HG03432 (cell line): Measurements from ENCODE around the gene EID2B.

Source experiments
- ATAC-seq: cut with Tn5 transposase; IDR thresholded peaks from one replicate; pipeline ENCODE4 v1.9.1; 2021; ENCODE audit warnings: mild to moderate bottlenecking, moderate library complexity; ENCODE audit not compliant: unreplicated experiment

The EID2B gene

DNA sequence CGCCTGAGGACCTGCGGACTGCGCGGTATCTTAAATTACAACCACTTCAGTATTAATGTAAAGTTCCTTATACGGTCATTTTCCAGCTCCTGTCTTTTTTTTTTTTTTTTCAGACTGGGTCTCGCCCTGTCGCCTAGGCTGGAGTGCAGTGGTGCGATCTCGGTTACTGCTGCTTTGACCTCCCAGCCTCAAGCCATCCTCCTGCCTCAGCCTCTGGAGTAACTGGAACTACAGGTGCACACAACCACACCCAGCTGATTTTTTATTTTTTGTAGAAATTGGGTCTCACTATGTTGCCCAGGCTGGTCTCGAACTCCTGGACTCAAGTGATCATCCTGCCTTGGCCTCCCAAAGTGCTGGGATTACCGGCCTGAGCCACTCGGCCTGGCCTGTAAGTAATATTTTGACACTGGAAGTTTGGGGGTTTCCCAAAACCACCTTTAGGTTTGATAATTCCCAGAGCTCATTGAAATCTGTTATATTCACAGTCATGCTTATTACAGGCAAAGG lies 406 bp upstream of the EID2B start:
- ATAC-seq = no peak

DNA sequence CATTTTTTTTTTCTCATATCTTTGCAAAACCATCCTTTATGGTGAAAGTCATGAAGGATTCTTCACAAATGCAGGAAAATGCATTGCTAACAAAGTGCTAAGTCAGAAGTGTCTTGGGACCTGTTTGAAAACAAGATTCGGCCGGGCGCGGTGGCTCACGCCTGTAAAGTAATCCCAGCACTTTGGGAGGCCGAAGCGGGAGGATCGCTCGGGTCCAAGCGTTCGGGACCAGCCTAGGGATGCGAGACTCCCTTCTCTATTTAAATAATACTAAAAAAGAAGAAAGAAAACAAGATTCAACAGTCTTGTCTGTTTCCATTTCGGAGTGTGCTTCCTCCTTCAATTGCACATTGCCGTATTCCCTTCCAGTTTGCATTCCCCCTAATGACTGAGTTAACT lies 819 bp downstream of the EID2B start:
- no peak for ATAC-seq

DNA sequence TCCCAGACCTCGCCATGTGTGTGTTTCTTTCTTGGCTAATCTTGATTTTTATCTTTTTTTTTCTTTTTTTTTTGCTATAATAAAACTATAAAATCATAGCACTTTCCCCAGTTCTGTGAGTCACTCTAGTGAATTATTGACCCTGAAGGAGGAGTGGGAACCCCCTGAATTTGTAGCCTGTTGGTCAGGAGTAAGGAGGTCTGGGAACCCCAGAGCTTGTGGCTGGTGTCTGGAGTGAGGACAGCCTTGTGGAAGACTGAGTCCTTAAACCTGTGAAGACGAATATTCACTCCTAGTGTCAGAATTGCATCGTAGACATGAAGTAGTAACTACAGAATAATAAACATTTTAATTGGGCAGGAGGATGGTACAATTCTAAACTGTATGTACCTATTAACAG lies 7.4 kb downstream of the EID2B start:
- ATAC-seq = no peak

DNA sequence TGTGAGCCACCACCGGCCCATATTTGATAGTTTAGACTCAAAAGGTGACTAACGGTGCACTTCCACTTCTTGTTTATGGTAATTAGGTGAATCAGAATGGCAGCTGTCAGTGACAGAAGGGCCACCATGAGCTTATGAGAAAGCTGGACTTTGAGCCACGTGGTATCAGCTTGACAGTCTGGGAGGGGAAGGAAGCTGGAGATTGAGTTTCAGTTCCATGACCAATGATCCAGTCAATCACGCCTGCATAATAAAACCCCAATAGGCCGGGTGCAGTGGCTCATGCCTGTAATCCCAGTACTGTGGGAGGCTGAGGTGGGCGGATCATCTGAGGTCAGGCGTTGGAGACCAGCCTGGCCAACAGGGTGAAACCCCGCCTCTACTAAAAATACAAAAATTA lies 8.2 kb downstream of the EID2B start:
- ATAC-seq = no peak

DNA sequence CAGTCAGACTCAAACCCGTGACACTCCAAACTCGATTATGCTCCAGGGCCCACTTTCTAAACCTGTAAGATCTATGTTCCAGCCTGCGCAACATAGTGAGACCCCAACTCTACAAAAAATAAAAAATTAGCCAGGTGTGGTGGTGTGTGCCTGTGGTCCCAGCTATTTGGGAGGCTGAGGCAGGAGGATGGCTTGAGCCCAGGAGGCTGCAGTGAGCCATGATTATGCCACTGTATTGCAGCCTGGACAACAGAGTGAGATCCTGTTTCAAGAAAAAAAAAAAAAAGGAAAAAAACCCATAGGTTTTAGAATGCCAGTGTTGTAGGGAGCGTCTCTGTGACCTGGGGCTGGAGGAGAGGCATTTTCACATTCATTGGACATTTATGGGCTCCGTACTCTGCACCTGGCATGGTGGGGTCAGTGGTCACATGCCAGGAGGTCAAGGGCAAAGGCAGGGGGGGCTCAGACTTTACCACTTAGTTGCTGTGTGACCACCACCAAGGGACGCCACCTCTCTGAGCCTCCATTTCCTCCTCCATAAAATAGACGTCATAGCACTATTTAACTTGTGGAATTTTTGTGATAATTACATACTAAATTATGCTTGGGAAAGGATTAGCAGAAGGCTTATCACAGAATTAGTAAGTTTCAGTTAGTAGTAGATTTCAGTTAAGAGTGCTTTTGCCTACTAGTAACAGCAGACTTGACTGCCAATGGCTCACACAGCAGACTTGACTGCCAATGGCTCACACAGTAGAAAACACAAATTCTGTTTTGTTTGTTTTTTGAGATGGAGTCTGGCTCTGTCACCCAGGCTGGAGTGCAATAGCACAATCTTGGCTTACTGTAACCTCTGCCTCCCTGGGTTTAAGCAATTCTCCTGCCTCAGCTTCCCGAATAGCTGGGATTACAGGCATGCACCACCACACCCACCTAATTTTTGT lies 11.8 kb downstream of the EID2B start:
- ATAC-seq = no peak

DNA sequence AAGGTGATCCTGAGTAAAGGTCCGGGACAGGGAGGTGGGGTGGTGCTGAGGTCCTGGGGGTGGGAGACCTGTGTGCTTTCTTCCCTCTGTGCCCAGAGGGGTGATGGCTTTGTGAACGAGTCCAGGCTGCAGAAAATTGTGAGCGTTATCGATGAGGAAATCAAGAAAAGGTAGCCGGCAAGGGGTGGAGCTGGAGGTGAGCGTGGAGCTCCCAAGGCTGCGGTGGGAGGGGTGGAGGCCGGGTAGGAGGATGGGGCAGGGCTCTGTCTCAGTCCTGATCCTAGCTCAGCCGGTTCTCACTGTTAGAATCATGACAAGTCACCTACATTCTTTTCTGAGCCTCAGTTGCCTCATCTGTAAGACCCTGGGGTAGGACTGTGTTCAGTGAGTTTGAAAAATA lies 13.7 kb downstream of the EID2B start:
- ATAC-seq = no peak

DNA sequence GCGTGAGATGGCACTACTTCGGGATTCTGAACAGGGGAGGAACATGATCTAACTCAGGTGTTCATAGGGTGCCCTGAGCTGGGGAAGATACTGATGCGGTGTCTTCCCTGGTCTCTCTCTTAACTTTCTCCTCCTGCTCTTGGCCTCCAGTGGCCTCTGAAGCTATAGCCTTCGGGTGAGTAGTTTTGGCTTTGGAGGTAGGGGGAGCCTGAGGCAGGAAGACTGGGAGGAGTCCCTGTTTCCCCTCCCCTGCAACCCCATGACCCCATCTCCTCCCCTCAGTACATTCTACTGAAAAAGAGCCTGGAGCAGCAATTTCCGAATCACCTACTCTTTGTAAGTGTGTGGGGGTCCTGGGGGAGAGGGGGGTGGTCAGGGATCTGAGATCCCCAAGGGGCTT lies 14.2 kb downstream of the EID2B start:
- ATAC-seq = no peak

DNA sequence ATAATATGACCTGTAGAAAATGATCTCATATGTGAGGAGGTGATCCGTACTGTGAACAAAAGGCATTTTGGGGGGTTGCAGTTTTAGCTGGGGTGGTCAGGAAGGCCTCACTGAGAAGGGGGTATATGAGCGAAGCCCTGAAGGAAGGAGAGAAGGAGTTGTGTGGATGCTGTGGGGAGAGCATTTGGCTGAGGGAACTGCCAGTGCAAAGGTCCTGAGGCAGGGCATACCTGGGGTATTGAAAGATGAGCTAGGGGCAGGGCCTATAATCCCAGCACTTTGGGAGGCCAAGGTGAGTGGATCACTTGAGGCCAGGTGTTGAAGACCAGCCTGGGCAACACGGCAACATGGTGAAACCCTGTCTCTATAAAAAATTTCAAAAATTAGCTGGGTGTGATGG lies 15.2 kb downstream of the EID2B start:
- ATAC-seq = no peak

DNA sequence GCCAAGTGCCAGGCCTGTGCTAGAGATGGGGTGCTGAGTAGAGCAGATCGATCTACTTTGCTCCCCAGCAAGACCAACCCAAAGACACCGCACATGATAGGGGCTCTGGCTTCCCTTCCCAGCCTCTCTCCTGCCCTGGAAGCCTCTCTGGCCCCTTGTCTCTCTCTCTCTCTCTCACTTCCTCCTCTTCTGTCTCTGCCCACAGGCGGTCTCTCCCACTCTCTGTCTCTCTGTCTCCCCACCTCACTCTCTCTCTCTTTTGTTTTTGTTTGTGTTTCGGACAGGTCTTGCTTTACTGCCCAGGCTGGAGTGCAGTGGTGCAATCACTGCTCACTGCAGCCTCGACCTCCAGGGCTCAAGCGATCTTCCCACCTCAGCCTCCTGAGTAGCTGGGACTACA lies 16.4 kb downstream of the EID2B start:
- ATAC-seq = no peak

DNA sequence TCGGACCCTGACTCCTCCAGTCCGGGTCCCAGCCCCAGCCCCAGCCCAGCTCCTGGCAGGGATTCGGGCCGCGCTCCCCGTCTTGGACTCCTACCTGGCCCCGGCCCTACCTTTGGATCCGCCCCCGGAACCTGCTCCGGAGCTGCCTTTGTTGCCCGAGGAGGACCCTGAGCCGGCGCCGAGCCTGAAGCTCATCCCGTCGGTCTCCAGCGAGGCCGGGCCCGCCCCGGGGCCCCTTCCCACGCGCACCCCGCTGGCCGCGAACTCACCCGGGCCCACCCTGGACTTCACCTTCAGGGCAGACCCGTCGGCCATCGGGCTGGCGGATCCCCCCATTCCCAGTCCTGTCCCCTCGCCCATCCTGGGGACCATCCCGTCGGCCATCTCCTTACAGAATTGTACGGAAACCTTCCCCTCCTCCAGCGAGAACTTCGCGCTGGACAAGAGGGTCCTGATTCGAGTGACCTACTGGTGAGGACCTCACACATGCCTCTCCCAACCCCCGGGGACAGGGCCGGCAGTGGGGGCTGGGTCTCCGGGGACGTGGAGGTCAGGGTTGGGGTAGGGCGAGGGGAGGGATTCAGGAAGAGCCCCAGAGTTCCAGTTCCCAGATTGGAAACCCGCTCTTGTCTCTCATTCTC lies 17.0 kb downstream of the EID2B start:
- no peak for ATAC-seq

DNA sequence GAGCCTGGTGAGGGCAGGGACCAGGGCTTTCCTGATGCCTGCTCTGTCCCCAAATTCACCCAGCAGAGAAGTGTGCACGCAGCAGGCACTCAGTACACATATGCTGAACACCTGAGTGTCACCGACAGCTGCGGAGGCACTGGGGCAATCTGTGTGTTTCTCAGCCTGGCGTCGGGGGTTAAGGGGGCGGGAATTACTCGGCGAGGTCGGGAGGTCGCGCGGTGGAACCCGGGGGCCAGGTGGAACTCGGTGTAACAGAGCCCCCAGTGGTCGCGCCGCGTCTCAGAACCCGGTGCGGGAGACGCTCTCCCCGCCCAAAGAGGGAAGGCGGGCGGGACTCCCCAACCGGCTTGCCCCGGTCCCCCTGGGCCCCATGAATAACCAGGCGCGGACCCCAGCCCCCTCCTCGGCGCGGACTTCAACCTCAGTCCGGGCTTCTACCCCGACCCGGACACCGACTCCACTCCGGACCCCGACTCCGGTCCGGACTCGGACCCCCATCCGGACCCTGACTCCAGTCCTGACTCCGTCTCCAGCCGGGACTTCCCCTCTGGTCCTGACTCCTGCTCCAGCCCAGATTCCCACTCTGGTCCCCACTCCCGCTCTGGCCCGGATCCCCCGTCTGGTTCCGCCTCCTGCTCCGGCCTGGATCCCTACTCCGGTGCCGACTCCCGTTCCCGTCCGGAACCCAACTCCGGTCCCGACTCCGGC lies 17.7 kb downstream of the EID2B start, which contains the start of gene SELENOV:
TSS of gene SELENOV (plus strand) at position 300 of the 711 bp plus-strand sequence. CDS start at position 374, 74 bp downstream.
- no peak for ATAC-seq

DNA sequence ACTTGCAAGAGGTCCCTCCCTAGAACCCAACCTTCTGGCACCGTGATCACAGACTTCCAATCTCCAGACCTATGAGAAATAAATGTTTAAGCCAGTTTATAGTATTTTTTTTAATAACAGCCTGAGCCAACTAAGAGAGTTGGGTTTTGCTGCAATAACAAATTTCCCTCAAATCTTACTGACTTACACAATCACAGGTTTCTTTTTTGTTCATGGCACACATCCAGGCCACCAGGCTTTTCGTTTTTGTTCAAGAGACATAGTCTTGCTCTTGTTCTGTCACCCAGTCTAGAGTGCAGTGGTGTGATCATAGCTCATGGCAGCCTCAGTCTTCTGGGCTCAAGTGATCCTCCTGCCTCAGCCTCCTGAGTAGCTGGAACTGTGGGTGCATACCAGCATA lies 19.7 kb downstream of the EID2B start:
- ATAC-seq = no peak

DNA sequence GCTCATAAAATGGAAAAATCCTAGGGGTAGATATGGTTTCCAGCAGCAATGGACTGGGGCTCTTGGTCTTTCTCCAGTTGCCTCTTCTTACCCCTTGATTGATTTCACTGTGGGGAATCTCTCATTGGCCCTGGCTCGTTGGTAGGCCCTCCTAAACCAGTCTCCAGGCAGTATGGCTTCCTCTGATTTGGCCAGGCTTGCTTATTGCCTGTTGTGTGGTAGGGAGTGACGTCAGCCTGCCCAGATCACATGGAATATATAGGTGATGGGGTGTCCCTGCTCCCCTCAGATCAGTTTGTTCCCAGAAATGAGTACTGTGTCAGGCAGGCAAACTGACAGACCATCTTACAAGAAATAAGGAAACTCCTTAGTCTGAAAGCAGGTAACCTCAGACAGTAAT lies 23.4 kb downstream of the EID2B start:
- no peak for ATAC-seq

DNA sequence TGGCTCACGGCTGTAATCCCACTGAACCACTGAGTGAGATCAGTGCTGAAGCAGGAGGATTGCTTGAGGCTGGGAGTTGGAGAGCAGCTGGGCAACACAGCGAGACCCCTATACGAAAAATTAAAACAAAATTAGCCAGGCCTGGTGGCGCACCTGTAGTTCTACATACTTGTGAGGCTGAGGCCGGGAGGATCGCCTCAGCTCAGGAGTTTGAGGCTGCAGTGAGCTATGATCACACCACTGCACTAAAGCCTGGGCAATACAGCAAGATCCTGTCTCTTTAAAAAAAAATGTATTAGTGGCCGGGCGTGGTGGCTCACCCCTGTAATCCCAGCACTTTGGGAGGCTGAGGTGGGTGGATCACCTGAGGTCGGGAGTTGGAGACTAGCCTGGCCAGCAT lies 24.0 kb downstream of the EID2B start:
- no peak for ATAC-seq

DNA sequence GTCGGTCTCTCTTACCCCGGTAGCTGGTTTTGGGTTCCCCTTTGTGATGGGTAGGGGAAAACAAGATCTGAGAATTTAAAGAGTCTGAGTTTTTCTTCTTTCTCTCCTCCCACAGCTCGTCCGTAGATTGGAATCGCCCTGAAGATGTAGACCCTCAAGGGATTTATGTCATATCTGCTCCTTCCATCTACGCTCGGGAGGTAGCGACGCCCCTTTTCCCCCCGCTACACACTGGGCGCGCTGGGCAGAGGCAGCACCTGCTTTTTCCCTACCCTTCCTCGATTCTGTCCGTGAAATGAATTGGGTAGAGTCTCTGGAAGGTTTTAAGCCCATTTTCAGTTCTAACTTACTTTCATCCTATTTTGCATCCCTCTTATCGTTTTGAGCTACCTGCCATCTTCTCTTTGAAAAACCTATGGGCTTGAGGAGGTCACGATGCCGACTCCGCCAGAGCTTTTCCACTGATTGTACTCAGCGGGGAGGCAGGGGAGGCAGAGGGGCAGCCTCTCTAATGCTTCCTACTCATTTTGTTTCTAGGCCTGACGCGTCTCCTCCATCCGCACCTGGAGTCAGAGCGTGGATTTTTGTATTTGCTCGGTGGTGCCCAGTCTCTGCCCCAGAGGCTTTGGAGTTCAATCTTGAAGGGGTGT lies 24.8 kb downstream of the EID2B start:
- no peak for ATAC-seq

DNA sequence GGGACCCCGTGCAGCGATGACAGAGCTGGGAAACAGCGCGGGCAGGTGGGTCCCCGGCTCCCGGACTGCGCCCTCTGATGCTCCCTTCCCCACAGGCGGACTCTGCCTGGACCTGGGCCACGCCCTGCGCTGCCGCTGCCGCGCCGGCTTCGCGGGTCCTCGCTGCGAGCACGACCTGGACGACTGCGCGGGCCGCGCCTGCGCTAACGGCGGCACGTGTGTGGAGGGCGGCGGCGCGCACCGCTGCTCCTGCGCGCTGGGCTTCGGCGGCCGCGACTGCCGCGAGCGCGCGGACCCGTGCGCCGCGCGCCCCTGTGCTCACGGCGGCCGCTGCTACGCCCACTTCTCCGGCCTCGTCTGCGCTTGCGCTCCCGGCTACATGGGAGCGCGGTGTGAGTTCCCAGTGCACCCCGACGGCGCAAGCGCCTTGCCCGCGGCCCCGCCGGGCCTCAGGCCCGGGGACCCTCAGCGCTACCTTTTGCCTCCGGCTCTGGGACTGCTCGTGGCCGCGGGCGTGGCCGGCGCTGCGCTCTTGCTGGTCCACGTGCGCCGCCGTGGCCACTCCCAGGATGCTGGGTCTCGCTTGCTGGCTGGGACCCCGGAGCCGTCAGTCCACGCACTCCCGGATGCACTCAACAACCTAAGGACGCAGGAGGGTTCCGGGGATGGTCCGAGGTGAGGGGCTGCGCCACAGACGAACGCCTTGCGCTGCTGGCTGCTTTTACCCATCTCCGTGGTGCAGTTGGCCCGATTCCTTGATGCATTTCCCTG lies 25.5 kb downstream of the EID2B start:
- no peak for ATAC-seq

DNA sequence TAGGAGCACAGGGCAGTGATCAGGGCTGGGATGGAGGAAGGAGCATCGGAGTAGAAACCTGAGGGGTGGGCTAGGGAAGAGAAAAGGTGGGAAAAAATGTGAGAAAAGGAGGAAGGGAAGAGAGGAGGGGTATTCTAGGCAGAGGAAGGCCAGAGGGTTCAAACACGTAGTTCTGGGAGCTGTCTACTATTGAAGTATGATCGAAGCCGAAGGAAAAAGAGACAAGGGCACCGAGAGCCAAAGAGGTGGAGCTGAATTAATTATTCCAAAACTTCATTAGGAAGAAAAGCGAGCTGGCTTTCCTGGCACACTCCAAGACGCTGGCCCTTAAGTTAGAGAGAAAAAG lies 26.1 kb downstream of the EID2B start:
- no peak for ATAC-seq

DNA sequence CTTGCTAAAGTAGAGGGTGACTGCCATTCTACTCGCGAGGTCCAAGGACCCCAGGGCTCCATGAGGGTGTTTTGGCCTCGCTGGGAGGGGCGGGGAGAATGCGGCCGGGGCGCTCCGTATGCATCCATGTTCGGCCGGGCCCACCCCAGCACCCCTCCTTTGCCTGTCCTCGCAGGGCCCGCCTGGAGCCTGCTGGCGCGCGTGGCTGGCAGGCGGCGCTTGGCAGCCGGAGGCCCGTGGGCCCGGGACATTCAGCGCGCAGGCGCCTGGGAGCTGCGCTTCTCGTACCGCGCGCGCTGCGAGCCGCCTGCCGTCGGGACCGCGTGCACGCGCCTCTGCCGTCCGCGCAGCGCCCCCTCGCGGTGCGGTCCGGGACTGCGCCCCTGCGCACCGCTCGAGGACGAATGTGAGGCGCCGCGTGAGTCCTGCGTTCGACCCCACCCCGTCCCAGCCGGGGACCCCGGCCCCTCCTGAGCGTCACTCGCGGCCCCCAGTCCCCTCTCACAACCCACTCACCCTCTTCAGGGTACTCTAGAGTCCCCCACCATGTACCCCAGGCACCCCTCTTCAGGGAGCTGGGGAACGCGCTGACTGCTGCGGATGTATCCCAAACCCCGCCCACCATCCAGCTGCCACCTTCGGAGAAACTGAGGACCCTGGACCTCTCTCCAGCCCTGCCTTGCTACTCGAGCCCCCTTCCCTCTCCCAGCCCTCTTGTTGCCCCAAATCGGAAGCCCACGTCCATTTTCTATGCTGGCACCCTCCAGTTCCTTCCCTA lies 29.8 kb downstream of the EID2B start:
- ATAC-seq = no peak

DNA sequence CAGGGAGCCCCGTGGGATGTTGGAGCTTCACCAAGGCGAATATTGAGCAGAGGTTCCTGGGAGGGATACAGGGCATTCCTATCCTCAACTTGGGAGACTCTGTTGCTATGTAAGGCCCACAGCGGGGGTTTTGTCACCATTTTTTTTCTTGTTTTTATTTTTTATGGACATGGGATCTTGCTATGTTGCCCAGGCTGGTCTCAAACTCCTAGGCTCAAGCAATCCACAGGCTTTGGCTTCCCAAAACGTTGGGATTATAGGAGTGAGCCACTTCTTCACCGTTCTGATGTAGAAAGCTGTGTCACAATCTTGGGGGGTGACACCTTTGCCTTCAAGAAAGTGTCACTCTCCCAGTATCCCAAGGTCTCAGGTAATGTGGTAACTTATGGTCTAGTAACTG lies 31.3 kb downstream of the EID2B start:
- ATAC-seq = no peak

DNA sequence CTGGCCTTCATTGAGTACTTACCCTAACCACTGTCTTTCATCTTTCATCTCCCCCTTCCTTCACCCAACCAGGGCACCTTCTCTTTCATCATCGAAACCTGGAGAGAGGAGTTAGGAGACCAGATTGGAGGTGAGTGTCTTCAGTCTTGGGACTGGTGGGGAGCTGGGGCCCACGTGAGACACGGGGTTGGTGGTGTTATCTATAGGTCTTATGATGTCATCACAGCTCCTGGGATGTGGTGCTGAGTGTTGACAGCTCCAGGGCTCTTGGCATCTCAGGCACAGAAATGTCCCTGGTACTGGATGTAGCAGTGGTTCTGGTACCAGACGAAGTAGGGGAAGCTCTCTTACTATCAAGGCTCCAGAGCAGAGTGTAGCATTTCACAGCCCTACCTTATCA lies 32.1 kb downstream of the EID2B start:
- ATAC-seq = no peak
